ENCODE results near the gene CD200R1.

Gene CD200R1, protein sequence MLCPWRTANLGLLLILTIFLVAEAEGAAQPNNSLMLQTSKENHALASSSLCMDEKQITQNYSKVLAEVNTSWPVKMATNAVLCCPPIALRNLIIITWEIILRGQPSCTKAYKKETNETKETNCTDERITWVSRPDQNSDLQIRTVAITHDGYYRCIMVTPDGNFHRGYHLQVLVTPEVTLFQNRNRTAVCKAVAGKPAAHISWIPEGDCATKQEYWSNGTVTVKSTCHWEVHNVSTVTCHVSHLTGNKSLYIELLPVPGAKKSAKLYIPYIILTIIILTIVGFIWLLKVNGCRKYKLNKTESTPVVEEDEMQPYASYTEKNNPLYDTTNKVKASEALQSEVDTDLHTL

DNA sequence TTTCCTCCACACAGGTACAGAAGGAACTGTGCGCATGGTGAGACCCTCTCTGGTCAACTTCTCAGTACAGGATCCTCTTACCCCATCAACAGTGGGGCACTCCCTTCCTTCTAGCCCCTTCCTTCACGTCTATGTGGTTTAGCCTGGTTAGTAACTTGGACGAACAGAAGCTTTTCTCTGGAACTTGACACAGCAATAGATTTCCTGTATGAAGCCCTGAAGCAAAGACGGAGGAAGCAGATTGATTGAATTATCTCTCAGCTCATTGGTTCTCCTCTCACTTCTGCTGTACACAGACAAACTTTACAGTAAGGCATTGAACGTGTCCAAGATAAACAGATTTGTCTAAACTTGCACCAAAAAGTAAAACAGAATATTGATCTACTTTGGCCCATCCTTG, at the start of gene CD200R1:
CD200R1 (minus strand) TSS at position 210 of the 400 bp plus-strand sequence. CDS start 246 bp downstream, outside the sequence.
- no peak for DNase-seq (ENCODE audit: low read depth in 2 of 2)

DNA sequence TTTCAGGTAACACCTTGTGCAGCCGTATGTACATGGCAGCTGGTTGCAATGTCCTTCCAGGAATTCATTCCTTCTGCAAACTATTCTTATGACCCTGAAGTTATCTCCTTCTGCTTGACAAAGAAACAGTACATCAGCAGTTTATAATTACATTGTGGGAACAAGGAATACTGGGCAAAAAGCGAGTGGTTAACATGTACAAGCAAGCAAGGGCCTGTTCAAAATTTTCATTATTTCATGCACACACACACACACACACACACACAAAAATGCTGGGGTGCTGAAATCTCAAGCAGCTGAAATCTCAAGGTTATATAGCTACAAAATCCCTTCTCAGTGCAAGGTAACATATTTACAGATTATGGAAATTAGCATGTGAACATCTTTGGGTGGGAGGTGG, 46.6 kb upstream of the CD200R1 start:
- DNase-seq (ENCODE audit: low read depth in 2 of 2) = no peak

DNA sequence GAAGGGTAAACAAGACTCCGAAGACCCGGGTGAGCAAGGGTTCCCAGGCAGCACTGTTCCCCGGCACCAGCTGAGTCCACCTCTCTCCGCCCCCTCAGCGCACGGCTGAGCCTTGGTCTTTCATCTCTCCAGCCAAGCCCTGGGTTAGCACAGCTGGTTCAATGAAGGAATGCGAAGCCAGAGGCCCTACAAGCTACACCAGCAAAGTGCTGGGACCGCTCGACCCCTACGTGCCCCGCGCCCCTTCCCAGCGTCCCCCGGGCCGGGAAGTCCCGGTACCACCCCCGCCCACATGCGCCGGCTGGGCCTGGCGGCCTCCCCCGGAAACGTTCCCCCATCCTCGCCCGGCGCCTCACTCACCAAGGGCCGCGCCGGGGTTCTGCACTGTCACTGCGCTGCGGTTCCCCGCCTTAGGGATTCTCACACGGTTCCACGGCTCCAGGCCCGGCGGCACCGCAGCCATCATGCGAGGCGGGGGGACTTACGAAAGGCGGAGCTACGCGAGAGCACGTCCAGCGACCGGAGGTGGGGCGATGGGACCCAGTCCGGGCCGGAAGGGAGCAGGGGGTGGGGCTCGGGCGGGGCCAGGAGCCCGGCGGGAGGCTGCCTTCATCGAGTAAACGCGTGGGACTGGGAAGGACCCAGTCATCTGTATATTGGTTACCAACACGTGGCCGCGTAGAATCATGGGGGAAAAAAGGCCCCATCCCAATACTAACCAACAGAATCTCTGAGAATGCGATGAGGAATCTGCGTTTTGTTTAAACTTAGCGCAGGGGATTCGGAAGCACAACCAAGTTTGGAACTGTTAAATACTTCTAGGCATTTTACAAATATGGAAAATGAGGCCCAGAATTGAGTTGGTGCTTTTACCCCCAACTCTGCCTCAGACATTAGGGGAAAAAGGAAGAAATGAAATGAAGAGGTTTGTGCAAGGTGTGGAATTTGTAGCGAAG, 44.6 kb upstream of the CD200R1 start:
- peak; percentile 80 to 87 for DNase-seq (ENCODE audit: low read depth in 2 of 2)

DNA sequence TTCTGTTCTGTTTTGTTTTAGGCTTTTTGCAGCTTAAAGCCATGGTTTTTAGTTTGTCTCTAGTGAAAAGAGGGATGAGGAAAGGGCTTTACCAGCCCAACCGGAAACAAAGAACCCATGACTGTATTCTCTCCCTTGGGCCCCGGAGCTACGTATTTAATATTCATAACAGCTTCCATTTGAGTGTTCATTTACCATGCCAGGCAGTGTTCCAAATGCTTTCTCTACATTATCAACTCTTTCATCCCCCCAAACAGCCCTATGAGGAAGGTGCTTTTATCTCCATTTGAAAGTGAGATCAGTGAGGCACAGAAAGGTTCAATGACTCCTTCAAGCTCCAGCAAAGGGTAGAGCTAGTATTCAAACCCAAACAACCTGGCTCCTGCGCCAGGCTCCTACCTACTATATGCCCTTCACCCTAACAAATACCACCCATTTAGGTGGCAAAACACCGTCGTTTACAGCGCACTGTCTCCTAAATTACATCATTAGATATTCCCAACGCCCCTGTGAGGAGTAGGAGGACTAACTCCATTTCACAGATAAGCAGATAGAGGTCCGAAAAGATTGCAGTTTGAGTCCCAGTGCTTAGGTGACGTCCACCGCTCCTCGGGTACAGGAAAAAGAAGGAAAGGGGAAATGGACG, 43.8 kb upstream of the CD200R1 start:
- DNase-seq (ENCODE audit: low read depth in 2 of 2) = no peak

DNA sequence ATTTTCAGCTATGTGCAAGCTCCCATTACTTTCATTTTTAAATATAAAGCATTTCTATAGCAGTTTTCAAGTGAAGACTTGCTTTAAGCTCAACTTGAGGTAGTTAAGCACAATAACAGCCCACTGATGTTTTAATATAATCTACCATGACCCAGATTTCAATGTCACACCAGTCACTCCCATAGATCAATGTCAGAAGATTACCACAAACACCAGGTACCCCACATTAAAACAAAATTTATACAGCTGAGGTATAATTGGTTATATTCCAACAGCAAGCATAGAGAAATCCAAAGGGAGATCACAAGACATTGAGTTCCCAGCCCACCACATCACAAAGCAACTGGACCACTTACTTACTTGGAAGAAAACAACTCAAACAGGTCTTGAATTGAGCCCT, 38.7 kb upstream of the CD200R1 start:
- no peak for DNase-seq (ENCODE audit: low read depth in 2 of 2)

DNA sequence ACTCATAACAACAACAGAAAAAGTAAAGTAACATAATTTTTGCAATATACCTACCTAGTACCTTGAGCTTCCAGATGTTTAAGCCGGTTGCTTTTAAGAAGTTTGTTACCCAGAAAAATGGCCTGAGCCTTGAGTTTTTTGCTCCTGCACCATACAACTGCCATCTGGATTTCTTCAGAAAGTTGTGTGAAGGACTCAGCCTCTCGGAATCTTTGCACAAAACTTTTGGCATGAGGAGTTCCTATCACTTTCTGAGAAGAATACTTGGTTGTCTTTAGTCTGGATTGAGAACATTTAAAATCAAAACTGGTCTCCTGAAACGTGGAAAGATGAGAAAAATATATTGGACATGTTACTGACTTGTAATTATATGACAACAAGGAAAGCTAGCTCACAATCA, 33.2 kb upstream of the CD200R1 start:
- no peak for DNase-seq (ENCODE audit: low read depth in 2 of 2)

DNA sequence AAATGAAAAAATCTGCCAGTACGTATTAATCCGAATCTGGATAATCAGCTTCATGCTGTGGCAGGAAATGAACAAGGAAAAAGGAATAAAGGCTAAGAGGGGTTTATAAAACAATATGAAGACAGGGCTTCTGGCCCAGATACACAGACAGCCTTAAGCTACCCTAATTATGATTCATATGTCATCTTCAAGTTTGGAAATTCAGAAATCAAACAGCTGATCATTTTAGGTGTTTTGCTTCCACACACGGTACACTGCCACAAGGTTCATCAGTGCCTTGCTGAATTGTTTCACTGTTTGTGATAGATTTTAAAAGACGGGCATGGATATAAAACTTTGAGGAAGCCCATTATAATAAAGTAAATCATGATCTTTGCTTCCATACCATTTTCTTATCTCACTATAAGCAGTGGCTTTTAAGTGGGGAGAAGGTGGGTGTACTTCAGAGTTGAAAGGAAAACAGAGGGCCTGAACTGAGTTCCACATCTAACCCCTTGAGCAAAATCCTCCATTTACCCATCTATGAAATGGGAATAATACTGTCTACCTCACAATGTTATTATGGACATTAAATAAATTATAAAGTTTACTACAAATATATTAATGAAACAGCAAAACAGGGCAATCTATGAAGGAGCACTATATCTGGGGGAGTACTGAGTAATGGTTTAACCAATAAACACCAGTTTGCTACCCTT, 31.6 kb upstream of the CD200R1 start:
- no peak for DNase-seq (ENCODE audit: low read depth in 2 of 2)

DNA sequence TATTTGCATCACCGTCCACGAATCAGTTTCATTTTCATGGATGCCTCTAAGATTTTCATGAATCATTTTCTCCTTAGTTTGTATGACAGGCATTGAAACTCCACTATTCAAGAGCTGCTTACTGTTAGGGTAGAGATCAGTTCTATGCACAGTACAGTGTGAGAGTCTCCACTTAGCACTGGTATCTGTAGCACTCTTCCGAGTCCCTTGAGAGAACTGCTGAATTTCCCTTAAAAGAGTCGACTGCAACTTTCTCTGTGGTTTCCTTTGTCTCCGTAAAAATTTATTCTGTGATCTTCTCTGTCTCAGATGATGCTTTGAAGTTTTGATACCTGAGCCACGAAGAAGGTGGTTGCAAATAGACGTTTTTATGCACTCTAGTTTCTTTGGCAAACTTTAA, 30.7 kb upstream of the CD200R1 start:
- no peak for DNase-seq (ENCODE audit: low read depth in 2 of 2)

DNA sequence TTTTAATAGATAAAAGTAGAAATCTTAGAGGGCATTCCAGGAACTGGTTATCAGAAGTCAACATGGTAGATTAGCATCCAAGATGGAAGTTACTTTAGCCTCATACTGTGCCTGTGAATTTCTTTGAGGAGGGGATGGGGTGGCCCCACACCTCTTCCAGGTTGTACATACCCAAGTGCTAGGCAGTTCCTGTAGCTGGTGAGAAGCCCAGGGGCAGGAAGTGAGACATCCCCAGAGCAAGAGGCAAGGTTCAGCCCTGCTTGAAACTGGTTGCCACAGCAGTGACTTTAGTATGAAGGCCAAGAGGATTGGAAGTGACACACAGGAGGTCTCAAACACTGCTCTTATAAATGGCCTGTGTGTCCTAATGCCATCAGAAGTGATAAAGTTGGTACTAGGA, 27.8 kb upstream of the CD200R1 start:
- peak in 1 of 2 donors; percentile 18 for DNase-seq (ENCODE audit: low read depth in 2 of 2)

DNA sequence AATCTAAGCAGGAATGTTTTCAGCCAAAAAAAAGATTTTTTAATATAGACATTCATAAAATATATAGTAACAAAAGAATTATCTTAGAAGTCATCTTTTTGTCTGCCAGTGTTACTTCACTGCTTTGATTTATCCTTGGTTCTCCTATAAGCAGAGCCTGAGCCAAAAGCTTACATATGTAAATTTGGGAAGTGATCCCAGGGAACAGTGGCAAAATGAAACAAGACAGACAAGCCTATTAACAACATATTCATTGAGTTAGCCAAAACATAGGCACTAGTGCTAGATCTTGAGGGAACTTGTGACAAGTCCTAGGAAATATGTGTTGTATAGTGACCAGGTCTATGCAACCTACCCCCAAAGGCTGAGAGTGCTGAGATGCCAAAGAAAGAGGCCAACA, 27.1 kb upstream of the CD200R1 start:
- no peak for DNase-seq (ENCODE audit: low read depth in 2 of 2)

DNA sequence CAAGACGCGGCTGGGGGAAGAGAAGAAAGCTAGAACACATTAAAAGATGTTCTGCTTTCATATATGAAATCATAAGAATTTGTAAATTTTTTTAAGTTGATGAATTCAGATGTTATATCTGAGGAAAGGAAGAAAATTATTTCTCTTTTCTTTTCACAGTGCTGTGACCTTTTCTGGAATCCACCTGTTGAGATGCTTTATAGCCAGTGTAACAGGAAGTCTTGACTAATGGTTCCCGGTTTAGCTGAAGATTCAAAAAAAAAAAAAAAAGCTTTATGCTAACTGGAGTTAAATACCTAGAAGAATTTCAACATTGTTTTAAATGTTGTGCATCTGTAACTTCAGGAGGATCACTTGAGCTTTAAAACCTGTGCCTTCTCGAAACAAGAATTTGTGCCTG, 25.8 kb upstream of the CD200R1 start:
- DNase-seq (ENCODE audit: low read depth in 2 of 2) = no peak

DNA sequence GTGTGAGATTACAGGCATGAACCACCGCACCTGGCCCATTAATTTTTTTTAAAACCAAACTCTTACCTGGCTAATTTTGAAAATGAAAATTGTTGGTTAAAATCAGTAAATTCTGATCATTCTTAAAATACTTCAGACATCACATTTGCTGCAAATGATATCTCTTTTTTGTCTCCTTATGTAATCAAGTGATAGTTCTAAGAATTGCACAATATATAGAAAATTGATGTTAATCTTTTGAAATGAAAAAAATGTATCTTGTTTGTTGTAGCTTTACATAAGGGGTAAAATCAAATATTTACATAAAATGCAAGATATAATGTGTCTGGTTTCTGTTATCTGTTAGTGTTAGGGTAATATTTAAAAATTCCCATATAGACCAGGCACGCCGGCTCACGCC, 20.9 kb upstream of the CD200R1 start:
- no peak for DNase-seq (ENCODE audit: low read depth in 2 of 2)

DNA sequence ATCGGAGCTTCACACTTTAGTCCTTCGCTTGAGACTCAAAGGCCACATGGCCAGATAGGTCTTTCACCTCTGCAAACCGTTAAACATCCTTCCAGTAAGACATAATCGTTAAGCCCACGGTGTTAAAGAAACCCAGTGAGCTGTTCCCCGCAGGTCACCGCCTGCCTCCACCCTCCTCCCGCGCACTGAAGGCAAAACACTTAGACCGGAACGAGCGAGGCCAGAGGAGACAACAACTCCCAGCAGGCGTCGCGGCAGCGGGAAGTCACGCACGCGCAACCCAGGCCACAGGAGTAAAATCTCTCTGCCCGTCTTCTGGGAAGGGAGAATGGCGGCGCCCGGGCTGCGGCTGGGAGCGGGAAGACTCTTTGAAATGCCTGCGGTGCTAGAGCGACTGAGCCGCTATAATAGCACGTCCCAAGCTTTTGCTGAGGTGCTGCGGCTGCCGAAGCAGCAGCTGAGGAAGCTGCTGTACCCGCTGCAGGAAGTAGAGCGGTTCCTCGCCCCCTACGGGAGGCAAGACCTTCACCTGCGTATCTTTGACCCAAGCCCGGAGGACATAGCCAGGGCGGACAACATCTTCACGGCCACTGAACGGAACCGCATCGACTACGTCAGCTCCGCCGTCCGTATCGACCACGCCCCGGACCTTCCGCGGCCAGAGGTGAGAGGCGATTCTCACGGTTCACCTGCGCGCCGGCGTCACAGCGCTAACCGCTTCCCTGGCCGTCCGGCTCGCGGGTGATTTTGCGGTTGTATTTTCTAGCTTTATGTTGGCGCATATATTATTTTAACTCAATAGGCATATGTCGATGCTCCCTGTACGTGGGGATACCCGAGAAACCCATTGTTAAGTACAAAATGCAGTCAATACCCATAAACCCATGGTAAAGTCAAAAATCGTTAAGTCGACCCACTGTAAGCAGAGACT, 16.0 kb upstream of the CD200R1 start, which contains the start of gene GTPBP8:
GTPBP8 (plus strand) TSS at position 313 of the 931 bp plus-strand sequence; CDS start at position 329, 16 bp downstream.
- peak; percentile 76 to 80 for DNase-seq (ENCODE audit: low read depth in 2 of 2)

DNA sequence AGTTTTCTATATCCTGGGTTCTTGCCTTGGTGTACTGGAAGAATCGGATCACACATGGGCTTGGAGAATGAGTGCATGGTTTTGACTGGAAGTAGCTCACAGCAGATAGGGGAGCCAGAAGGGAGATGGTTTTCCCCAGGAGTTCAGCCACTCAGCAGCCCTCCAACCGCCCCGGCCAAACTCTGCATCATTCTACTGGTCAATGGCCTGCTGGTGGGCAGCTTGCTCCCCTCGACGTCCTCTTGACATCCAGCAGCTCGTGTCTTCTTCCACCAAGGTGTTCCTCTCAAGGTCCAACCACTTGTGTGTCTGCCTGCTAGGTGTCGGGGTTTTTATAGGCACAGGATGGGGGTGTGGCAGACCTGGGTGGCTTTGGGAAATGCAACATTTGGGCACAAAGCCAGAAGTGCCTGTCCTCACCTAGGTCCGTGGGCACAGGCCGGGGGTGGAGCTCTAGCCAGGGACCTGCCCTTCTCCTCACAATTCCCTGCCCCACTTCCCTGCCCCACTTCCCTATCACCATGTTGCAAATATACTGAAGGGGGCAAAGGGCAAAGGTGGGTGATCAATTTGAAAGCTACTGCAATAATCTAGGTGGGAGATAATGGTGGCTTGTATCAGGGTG, 12.9 kb upstream of the CD200R1 start:
- DNase-seq (ENCODE audit: low read depth in 2 of 2) = no peak

DNA sequence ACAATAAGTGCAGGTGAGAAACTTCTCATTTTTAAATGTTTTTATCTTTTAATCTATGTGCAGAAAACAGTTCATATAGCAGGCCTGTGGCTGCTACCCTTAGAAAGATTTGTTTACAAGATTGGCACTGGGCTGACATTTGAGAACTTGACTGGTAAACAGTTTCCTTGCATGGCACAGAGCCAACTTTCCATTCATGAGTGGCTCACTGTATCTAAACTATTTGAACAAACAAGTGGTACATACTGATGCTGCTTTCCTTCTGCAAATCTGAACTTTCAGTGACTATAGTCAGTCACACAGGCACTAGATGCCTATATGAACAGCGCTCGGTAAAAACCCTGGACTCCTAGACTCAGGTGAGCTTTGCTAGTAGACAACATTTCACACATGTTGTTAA, 9.6 kb upstream of the CD200R1 start:
- peak; percentile 3 to 24 for DNase-seq (ENCODE audit: low read depth in 2 of 2)

DNA sequence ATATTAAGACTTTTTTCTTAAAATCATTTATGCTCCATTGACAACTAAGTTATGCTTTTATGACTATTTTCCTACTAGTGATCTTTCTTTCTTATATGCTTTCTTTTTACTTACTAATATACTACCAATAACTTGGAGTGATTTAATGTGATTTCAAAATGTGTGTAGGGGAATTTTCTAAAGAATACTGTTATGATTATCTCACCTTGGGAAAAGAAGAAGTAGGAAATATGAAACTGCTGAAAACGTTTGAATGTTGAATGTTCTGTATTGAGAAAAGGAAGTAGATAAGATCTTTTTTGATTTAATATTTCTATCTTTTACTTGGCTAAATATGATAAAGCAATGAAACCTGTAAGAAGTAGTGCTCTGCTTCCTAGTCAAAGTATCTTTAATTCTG, 7.8 kb upstream of the CD200R1 start:
- DNase-seq (ENCODE audit: low read depth in 2 of 2) = no peak

DNA sequence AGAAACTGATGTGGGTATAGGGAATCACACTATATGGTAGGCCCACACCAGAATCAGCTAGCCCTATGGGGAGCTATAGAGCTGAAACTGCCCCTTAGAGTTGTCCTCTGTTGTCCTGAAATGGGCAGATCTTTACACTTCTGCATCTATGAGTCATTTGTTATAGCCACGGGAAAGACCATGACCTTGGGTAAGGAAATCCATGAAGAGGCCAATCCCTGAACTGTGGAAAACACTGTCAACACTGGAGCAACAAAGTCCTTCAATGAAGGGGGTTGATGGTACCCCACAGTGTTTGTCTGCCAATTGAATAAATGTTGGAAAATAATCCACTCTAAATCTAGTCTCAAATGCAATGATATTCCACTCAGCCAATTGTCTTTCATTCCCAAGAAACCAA, 5.2 kb upstream of the CD200R1 start:
- DNase-seq (ENCODE audit: low read depth in 2 of 2) = no peak

DNA sequence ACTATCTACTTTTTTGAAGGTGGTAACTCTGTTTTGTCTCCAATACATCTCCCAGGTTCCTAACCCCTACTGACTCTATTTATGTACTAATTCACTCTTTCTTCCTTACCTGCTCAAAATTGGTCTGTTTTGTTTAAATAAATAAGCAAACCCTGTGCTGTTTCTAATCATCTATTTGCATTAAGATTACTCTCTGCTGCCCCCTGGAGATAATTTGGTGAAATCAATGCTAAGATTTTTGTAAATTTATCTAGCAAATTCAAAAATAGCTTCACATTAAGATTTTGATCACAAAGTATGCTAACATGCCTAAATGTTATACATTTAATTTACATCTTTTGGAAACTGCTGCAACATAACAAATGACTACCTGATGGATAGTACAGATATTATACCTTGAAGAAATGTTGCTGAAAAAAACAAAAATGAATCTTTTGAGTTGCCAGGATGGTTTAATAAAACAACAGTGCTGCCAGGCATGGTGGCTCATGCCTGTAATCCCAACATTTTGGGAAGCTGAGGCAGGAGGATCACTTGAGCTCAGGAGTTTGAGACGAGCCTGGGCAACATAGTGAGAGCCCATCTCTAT, 4.4 kb upstream of the CD200R1 start:
- no peak for DNase-seq (ENCODE audit: low read depth in 2 of 2)

DNA sequence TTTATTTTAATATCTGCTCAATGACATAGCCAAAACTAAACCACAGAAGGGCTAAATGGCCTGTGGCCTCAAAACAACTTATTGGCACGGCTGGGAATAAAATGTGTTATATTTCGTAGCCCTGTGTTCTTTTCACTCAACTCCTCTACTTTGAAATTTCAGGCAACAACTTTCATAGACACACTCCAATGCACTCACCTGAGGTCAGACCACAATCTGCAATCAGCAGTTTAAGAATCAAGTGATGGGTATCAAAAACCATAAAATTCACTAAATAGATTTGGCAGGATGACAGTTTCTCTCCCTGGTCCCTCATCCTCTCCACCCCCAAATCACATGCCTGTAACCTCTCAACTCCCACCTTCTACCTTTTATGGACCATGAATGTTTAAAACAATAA, 2.0 kb upstream of the CD200R1 start:
- no peak for DNase-seq (ENCODE audit: low read depth in 2 of 2)

DNA sequence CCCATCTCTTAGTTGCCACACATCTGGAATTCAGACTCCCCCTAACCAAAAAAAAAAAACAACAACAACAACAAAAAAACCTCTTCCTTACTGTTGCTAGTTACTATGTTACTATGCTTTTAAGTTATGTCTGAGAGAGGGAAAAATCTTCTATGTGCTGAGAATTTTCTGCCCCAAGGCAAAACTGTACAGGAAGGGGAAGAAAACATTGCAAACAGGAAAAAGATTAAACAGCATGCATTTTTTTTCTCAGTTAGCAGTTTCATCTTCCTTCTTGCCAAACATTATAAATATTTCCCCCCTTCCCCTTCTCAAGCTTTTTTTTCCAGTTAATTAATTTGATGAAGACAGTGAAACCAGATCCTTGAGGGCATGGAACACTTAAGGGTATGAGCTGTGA, 1.1 kb upstream of the CD200R1 start:
- DNase-seq (ENCODE audit: low read depth in 2 of 2) = no peak

All from stimulated activated CD8-positive, alpha-beta memory T cell treated with anti-CD3 and anti-CD28 coated beads, Interleukin-7, amount 100 ng/mL, for 4 hours (primary cell).